PFSK-1 (cell line): Measurements from ENCODE around the gene RNF41.

Source experiments
- FOXP2 ChIP-seq: optimal IDR thresholded peaks from 2 replicates; pipeline ENCODE3; 2011; ENCODE audit warnings: borderline replicate concordance, control low read depth, inconsistent platforms; ENCODE audit not compliant: insufficient read depth; ENCODE audit errors: extremely low read length, extremely low read depth
- POLR2AphosphoS5 ChIP-seq: IDR thresholded peaks from 2 replicates; pipeline ENCODE4 v1.6.1; 2012; ENCODE audit warnings: low read depth, mild to moderate bottlenecking, control low read depth, low read length, moderate library complexity
- SIN3A ChIP-seq: IDR thresholded peaks from 2 replicates; pipeline ENCODE4 v1.6.1; 2012; ENCODE audit warnings: mild to moderate bottlenecking, low read length, moderate library complexity, borderline replicate concordance; ENCODE audit not compliant: insufficient read depth
- TAF1 ChIP-seq: IDR thresholded peaks from 2 replicates; pipeline ENCODE4 v1.6.1; 2012; ENCODE audit warnings: low read length, control low read depth, borderline replicate concordance; ENCODE audit not compliant: insufficient read depth
- TF ChIP-seq, protein P1 (sequence below), 2 experiments: IDR thresholded peaks; 2 replicates each; pipeline versions ENCODE4 v1.6.1 to v1.8.0; 2011 to 2012; ENCODE audit warnings: low read depth in 2 of 2, low read length in 2 of 2, control low read depth in 1 of 2, inconsistent platforms in 1 of 2, mild to moderate bottlenecking in 1 of 2, moderate library complexity in 1 of 2; ENCODE audit not compliant: insufficient read depth in 1 of 2

RNF41 gene

DNA sequence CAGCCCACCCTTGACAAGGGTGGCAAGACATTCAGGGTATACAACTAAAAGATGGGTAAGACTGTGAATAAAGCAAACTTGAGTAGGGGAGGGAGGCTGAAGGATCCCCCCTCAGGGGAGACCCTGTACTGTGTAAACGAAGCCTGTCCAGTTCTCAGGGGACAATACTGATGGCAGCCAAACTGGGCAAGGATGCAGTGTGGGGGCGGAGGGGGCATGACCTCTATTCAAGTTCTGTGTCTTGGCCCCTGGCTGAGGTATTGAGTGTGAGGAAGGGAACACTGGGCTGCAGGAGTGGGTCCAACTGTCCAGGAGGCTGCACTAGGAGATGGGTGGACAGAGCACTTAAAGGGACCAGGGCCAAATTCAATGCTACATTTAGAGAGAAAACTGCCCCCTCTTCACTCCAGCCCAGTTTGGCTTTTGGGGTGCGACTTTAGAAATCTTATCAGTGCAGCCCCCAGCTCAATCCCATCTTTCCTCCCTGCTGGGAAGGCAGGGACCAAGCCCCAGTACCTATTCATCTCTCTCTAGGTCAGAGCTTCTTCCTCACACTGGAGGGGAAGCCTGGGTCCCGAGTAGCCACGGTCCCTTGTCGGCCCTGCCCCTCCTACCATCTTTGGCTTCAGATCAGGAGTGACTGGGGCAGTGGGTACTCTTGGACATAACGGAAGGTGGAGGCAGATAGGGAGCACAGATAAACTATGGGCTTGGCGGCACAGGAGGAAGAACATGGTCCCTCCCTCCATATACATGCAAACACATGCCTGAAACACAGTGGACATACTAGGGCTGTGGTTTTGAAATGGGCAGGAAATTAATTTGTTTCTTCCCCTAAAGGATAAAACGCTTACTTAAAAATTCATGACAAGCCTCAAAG lies 19.9 kb upstream of the RNF41 start:
- TF ChIP-seq SIN3A (no peak), FOXP2 (no peak), TAF1 (no peak), POLR2AphosphoS5 (no peak)
- TF ChIP-seq, protein P1, sequence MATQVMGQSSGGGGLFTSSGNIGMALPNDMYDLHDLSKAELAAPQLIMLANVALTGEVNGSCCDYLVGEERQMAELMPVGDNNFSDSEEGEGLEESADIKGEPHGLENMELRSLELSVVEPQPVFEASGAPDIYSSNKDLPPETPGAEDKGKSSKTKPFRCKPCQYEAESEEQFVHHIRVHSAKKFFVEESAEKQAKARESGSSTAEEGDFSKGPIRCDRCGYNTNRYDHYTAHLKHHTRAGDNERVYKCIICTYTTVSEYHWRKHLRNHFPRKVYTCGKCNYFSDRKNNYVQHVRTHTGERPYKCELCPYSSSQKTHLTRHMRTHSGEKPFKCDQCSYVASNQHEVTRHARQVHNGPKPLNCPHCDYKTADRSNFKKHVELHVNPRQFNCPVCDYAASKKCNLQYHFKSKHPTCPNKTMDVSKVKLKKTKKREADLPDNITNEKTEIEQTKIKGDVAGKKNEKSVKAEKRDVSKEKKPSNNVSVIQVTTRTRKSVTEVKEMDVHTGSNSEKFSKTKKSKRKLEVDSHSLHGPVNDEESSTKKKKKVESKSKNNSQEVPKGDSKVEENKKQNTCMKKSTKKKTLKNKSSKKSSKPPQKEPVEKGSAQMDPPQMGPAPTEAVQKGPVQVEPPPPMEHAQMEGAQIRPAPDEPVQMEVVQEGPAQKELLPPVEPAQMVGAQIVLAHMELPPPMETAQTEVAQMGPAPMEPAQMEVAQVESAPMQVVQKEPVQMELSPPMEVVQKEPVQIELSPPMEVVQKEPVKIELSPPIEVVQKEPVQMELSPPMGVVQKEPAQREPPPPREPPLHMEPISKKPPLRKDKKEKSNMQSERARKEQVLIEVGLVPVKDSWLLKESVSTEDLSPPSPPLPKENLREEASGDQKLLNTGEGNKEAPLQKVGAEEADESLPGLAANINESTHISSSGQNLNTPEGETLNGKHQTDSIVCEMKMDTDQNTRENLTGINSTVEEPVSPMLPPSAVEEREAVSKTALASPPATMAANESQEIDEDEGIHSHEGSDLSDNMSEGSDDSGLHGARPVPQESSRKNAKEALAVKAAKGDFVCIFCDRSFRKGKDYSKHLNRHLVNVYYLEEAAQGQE (IDR thresholded peaks at IDR 0.05; ENCODE audit: insufficient read depth in 1 of 2, low read depth in 2 of 2, low read length in 2 of 2): no peak

DNA sequence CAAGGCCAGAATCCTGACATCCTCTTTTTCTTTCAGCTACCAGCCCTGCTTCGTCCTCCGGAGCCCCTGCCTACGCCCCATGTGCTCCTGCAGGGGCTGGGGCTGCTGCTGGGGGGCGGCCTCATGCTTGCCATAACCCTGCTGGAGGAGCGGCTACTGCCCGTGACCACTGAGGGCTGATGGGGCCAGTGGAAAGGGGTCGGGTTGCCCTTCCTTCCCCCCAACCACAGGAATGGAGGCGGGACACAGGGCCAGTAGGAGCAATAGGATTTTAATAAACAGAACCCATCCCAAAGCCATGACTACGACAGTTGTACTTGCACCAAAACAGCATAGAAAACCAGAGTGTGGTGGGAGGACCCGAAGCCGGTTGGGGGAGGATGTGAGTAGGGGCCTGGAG lies 15.8 kb upstream of the RNF41 start:
- TF ChIP-seq FOXP2: no peak
- TF ChIP-seq POLR2AphosphoS5: no peak
- TF ChIP-seq, protein P1 (IDR thresholded peaks at IDR 0.05; ENCODE audit: insufficient read depth in 1 of 2, low read depth in 2 of 2, low read length in 2 of 2): no peak
- TF ChIP-seq TAF1: no peak

DNA sequence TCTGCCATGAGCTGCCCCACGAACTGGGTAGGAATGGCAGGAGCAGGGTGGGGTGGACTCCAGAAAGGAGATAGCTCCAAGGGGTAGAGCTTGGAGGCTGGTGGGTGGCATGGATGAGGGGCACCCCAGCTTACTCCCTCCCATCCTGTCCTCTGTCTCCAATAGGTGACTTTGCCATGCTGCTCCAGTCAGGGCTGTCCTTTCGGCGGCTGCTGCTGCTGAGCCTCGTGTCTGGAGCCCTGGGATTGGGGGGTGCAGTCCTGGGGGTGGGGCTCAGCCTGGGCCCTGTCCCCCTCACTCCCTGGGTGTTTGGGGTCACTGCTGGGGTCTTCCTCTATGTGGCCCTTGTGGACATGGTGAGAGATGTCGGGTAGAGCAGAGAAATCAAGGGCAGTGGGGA lies 15.3 kb upstream of the RNF41 start:
- TF ChIP-seq FOXP2 (no peak), SIN3A (no peak), POLR2AphosphoS5 (no peak), TAF1 (no peak)
- TF ChIP-seq, protein P1 (IDR thresholded peaks at IDR 0.05; ENCODE audit: insufficient read depth in 1 of 2, low read depth in 2 of 2, low read length in 2 of 2): no peak

DNA sequence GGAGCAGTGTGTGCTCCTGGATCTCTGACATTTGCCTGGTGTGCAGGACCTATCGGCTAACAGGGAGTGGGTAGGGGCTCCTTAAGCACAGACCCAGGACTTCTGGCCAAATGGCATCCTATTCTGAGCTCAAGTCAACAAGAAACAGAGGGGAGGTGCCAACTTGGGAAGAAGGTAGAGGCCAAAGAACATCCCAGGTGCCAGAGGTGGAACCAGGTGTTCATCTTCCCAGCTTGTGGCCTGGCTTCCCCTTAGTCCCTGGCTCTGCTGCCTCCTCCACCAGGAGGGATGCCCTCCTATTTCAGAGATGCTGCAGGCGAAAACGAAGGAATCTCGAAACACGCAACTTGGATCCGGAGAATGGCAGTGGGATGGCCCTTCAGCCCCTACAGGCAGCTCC lies 14.4 kb upstream of the RNF41 start:
- TF ChIP-seq, protein P1 (IDR thresholded peaks at IDR 0.05; ENCODE audit: insufficient read depth in 1 of 2, low read depth in 2 of 2, low read length in 2 of 2): no peak
- no peak for TF ChIP-seq FOXP2
- no peak for TF ChIP-seq TAF1
- no peak for TF ChIP-seq POLR2AphosphoS5
- no peak for TF ChIP-seq SIN3A
